Iris pigment epithelial cell (primary cell): ENCODE data around the gene KRTAP9-7.

ENCODE experiments used
- DNase-seq: peaks from one replicate; pipeline ENCODE4 v3.0.0-alpha.2; 2011; ENCODE audit warnings: low read depth

KRTAP9-7 gene

DNA sequence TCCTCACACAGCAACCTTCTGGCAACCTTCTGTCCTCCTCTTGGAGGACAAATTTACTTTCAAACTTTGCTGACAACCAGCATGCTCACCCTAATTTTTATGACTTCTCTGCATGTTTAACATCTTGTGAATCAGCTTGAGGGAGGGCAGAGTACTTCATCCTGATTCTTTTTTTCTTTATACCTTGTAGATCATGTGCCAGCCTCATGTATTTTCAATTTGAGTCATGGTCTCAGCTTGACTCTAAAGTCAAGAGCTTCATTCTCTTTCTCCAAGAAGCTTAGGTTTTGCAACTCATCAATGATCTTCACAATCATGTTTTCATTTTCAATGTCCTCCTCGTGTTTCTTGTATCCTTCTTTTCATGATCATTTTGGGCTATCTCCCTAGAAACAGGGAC lies 3.6 kb upstream of the KRTAP9-7 start:
- DNase-seq: no peak

DNA sequence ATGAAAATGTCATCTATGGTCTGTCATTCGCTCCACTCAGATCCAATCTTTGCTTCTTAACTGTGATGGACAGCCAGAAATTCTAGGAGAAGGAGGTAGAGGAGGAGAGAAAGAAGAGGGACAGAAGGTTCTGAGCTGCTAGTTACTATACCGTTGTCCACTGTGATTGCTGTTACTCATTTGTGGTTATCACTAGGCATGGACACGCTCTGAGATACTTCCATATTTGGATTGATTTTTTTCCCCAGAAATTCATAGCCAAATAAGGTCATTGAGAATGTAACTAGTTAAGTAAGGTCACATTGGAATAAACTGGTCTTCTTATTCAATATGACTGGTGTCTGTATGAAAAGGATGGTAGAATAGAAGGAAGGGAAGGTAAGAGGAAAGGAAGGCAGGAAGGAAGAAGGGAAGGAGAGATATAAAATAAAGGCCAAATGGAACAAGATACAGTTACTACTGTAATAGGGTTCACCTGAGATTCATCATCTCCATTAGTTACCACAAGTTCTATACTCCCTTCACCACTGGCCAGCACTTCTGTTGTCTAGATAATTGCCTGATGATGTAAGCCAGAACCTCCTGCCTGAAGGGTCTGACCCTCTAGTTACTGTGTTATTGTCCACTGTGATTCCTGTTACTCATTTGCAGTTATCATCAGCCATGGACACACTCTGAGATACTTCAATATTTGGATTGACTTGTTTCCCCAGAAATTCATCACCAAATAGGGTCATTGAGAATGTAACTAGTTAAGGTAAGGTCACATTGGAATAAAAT lies 2.9 kb downstream of the KRTAP9-7 start:
- DNase-seq: no peak

DNA sequence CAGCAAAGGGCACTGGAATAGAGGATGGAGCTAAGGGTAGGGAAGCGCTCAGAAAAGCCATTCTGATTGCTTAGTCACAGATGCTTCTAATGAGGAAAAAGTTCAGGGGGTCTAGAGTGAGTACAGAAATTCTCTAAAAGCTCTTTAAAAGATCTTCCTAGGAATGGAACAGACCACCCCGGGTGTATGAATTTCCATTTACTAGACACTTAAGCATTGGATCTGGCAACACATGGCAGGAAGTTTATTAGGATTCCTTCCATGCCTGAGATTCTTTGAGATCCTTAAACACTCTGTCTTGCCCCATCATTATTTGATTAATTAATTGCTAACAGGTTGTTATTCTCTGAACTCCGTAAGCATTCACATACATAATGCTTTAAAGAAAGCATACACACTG lies 8.5 kb downstream of the KRTAP9-7 start:
- DNase-seq: peak; percentile 45

DNA sequence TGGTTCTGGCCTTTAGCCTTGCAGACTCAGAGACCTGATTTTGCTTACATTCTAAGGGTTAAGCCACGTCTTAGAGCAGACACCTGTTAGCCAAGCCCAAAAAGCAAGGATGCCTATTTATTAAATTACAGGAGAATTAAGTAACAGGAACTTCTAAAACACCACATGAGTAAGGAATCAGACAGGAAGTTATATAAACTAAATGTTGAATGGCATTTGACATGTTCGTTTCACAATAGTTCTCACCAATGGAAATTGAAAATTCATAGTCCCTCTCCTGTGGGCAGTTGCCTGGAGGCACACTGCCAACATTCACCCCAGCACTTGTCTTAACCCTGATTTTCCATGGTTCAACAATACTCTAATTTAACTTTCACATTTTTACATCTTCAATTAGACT lies 9.0 kb downstream of the KRTAP9-7 start:
- peak; percentile 41 for DNase-seq

DNA sequence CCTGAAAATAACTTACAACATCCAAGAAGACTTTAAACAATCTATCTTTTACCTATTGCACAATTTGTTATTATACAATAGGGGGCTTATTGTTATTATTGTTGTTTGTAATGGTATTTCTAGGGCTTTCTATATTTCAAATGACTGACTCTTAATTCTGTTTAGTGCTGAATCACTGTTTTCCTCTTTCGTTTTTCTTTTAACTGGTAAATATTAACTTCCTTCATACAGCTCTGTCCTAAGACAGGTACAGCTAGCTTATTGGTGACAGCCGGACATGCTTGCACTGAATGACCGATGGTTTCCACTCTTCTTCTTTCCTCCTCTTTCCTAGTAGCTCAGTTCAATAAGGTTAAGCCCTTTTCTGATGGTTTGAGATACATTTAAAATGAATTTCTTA lies 11.6 kb downstream of the KRTAP9-7 start:
- DNase-seq: no peak

DNA sequence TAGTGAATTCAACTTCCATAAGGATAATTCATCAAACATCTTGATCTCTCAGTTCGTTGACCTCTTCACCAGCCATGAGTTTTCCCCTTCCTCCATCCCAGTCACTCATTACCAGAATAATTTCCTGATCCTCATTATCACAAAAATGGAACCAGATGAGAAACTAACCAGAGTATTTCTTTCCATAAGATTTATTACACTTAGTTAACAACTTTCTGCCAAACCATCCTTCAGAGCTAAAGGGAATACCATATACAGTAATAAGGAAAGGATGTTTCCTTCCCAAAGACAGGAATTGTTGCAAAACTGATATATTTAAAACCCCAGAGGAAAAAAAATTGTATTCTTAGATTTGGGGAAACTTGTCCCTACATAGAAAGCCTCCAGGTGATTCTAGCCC lies 18.5 kb downstream of the KRTAP9-7 start:
- no peak for DNase-seq

DNA sequence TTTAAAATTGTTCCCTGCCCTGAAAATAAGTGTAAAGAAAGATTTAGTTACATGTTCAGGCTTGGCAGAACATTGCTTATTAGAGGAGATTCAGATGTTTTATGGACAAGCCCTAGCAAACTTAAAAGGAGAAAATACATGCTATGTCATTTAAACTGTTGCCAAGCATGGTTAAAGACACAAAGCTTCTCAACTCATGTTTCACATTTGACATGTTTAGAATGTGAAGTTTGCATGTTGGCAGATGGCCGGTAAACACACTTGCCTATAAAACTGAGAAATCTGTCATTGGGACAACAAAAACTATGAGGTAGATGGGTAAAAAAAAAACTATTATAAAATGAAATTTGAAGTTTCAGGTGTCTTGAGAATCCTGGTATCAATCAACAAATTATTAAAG lies 21.3 kb downstream of the KRTAP9-7 start:
- DNase-seq: no peak

DNA sequence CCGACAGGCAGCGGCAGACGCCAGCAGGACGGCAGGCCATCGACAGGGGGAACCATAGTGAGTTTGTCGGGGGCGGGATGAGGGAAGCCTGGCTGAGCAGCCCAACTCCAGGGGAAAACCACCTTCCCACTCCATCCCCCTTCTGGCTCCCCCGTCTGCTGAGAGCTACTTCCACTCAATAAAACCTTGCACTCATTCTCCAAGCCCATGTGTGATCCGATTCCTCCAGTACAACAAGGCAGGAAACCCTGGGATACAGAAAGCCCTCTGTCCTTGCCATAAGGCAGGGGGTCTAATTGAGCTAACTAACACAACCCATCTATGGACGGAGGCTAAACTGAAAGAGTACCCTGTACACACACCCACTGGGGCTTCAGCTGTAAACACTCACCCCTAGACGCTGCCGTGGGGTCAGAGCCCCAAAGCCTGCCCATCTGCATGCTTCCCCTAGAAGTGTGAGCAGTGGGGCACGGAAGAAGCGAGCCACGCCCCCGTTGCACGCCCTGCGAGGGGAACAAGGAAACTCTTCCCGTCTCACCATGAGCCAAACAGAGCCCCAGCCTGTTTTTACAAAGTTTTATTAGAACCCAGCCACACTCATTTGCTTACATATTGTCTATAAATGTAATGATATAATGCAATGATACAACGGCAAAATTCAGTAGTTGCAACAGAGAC lies 23.1 kb downstream of the KRTAP9-7 start:
- DNase-seq: no peak

DNA sequence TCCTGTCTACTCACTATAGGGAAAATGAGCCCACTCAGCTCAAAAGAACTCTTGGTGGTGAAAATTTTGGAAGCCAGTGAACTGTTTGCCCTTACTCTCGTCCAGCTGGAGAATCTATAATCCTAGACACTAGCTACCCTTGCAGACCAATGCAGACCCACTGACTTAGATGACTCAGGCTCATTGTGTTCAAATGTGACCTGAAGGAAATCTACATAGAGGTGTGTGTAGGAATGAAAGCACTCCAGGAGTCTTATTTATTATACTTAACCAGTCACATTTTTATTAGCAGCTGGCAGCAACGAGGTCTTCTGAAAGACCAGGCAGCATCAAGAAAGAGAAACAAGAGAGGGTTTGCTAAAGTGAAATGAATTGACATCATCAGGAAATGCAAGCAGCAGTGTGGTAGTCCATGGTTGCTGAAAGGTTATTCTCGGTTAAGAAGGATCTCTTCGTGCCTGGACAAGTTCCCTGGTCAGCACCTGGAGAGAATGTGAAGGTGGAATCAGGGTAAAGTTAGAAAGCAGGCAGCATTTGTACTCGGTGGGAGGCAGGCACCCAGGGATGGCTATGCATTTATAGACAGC lies 25.8 kb downstream of the KRTAP9-7 start:
- DNase-seq: no peak

DNA sequence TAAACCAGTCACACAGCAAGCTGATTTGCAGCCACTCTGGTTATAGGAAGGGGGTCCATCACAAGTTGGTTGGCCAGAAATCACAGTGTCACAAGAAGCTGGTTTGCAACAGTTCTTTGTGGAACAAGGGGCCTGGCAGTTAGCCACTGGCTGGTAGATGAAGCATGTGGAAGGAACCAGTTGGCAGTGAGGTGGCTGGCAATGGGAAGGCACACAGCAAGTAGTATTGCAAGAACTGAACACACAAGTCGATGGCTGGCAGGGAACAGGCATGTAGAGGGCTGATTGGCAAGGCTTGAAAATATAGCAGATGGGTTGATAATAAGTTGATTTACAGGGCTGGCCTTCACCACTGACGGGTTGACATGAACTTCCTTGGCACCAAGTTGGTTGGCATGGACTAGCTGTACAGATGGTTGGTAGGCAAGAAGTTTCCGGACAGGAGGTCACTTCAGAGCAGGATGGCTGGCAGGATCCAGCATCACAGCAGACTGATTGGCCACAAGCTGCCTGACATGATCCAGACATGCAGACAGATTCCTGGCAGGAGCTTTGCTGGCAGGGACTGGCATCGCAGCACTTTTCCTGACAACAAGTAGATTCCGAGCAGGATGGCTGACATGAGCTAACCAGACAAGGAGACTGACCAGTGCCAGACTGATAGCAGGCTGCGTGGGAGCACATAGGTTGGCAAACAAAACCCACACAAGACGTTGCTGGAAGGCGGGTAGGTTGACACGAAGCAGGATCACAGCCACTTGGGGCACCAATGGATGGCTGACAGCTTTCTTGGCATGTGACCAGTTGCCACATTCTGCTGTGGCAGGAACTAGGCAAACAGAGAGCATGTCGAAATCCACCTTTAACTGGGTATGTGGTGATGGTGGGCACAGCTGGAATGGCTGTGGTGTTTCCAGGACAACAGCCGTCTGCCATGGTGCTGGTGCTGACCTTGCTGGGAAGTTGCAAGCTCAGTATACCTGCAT lies 26.7 kb downstream of the KRTAP9-7 start, which contains the start of gene KRTAP29-1:
TSS of gene KRTAP29-1 (minus strand) at position 936 of the 986 bp plus-strand sequence. CDS start at position 936, 0 bp downstream.
- no peak for DNase-seq

DNA sequence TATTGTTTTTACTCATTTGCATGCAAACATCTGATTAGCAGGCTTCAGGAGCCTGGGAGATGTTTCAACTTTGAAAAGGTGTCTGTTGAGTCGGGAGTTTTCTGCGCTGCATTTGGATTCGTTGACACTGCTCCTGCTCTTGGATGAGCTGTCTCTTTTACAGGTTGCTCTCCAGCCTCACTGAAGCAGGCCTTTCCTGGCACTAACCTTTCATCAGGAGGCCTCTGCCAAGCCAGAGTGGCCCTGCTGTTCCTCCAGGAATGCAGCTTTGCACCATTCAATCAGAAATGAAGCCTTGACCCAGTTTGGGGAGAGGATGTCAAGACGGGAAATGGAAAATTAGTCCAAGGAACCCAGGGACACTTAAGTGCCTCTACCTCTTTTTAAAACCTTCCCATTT lies 27.5 kb downstream of the KRTAP9-7 start:
- DNase-seq: no peak

DNA sequence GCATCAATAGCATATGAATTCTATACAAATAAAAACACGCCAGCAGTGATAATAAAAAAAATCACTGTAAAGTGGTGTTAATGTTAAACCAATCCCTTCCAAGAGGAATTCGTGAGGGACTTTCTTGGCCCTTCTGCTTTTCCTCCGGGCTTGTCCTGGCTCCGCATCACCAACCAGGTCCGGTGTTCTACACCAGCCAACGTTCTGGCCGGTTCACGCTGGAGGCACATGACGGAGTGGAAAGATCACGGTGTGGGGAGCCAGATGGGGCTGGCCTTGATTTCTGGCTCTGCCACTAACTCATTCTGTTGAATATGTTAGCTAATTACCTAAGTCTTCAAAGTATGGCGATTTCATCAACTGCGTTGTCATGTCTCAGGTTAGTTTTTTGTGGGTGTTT lies 28.6 kb downstream of the KRTAP9-7 start:
- DNase-seq: no peak

DNA sequence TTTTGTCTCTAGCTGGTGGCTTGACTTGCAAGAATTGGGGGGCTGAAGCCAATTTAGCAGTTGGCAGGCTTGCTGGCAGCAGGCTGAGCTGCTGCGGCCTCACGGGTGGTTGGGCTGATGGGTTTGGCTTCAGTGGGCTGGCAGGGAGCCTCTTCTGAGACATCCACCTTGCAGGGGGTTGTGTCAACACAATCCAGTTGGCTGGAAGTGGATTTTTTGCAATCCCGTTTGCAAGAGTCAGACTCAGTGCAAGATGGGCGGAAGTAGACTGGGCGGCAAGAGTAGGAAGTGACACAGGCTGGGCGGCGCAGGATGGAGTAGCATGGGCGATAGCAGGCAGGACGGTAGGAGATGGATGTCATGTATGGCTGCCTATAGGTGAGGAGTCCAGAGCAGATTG lies 32.1 kb downstream of the KRTAP9-7 start:
- peak; percentile 23 for DNase-seq

DNA sequence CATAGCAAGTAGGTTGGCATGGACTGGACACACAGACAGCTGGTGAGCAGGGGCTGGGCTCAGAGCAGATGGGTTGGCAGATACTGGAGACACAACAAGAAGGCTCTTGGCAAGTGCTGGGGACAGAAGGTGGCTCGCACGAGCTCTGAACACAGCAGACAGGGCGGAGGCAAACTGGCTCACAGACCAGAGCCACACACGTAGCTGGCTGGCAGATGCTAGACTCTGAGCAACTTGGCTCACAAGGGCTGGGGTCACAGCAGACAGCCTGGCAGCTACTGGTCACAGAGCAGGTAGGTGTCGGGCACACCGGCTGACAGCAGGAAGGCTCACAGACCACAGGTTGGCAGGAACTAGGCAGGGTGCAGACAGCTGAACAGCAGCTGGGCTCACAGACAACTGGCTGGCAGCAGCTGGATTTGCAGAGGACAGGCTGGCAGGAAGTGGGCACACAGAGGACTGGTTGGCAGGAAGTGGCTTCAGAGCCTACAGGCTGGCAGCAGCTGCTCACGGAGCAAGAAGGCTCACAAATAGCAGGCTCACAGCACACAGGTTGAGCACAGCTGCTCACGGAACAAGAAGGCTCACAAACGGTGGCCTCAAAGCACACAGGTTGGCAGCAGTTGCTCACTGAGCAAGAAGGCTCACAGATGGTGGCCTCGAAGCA lies 32.9 kb downstream of the KRTAP9-7 start:
- DNase-seq: no peak

DNA sequence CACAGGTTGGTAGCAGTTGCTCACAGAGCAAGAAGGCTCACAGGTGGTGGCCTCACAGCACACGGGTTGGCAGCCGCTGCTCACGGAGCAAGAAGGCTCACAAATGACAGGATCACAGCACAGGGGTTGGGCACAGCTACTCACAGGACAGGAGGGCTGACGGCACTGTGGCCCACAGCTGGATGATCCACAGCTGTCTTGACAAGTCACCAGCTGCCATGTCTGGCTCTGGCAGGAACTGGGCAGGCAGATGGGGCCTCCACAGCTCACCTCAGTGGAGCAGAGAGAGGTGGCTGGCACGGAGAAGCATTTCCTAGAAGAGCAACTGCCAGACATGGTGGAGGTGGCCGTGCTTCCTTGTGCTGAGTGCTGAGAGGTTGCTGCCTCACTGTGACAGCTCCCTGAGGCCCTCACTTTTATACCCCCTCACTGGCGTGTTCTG lies 33.4 kb downstream of the KRTAP9-7 start, which contains the start of gene KRTAP16-1:
TSS of gene KRTAP16-1 (minus strand) at position 392 of the 442 bp plus-strand sequence. CDS start at position 336, 56 bp downstream.
- DNase-seq: no peak

DNA sequence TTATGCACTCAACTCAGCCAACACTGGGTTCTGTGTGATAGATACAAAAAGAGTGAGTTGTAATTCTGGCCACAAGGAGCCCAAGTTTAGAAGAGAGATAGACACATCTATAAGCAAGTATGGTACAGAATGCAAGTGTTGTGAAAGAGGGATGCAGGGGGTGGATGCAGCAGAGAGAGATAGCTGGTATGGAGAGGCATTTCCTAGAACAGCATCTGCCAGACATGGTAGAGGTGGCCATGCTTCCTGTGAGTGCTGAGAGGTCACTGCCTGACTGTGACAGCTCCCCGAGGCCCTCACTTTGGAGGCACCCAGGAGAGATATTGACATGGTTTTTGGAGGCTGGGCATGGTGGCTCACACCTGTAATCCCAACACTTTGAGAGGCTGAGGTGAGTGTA lies 35.6 kb downstream of the KRTAP9-7 start:
- DNase-seq: no peak

DNA sequence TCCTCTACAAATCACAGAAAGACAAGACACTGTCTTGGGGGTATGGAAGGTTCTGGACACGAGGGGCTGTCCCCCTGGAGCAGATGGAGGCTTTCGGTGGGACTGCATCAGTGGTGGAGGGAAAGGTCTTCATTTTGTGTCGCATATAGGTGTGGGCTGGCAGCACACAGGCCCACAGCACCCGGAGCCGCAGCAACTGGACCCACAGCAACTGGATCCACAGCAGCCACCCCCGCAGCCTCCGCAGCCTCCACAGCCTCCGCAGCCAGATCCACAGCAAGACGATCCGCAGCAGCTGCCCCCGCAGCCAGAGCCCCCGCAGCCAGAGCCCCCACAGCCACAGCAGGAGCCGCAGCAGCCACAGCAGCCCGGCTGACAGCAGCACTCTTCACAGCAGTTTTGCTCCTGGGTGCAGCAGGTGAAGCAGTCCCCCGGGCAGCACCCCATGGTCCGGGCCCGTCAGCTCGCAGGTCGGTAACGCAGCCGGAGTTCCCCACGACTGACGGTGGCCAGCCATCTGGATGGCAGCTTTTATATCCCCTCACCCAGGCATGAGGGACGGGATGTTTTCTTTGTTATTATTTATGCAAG lies 39.8 kb downstream of the KRTAP9-7 start, which contains the start of gene KRTAP17-1:
TSS of gene KRTAP17-1 (minus strand) at position 507 of the 591 bp plus-strand sequence. CDS start at position 447, 60 bp downstream.
- no peak for DNase-seq

DNA sequence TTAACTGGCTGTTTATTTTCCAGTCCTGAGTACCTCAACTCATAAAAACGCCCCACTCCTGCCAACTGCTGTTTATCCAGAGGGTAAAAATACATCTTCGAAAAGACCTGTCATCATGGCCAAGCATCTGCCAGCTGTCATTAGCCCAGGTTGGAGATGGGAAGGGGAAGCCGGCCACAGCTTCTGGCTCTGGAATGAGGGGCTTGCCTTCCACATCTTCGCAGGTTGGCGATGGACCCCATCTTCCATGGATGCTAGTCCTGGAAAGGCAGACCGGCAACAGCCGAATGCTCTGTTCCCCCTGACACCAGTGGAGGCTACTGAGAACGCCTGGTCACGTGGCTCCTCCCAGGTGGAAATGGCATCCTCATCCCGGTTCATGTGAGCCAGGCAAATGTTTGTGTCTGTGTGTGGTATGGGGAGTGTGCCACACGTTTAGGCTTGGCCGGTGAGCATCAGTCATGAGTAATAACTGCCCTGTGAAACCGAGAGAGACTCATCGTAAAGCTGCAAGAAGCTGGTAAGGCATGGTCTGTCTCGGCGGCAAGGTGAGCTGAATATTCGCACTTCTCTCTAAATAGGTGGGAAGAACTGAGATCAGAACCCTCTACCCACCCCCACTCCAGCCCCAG lies 40.4 kb downstream of the KRTAP9-7 start:
- DNase-seq: no peak

DNA sequence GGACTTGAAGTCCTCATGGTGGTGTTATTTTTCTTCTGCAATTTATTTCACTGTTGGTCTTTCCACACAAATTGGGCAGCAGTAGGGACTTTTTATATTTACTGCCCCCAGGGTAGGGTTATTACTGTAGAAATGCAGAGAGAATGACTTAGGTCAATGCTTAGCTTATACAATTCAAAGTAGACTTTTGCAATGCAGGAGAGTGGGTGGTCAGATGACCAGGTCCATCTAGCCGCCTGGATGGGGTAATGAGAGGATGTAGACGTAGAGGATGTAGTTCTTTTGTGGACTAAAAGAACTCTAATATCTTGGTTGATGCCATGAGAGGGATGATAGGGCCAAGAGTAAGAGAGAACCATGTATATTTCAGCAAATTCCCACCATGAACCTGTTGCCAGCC lies 42.7 kb downstream of the KRTAP9-7 start:
- no peak for DNase-seq
